Thoracic aorta (tissue), 2 donors: Measurements from ENCODE around the gene SYNE2. TPM values are rescaled to one million over a fixed set of nuclear protein-coding genes. Genes with fewer than 3 reads are reported as not detected.
"Not testable (repeated sequence)": the region's sequence is repeated elsewhere in the genome, so short reads cannot be mapped to it uniquely, and the experiment has no call there.

Experiments
- ATAC-seq: fragments of 150-250 bp; one replicate; pipeline ENCODE4 v1.8.0; 2017; ENCODE audit warnings: low read depth; ENCODE audit not compliant: insufficient number of reproducible peaks, low FRiP score
- DNase-seq: peaks from one replicate; pipeline ENCODE4 v3.0.0-alpha.2; 2020; ENCODE audit warnings: low spot score
- H3K27ac ChIP-seq, 2 donors: fragments of 200-600 bp; sonication (generic); 1 replicate in 1 of 2; 2 replicates in 1 of 2; pipeline ENCODE4 v1.5.1; 2016; ENCODE audit warnings: mild to moderate bottlenecking in 2 of 2, moderate library complexity in 2 of 2
- H3K27me3 ChIP-seq: fragments of 200-600 bp; sonication (generic); replicated peaks from 2 replicates; pipeline ENCODE4 v1.6.0; 2016; ENCODE audit warnings: mild to moderate bottlenecking; ENCODE audit not compliant: insufficient read depth
- H3K36me3 ChIP-seq: fragments of 200-600 bp; sonication (generic); one replicate; pipeline ENCODE4 v1.5.1; 2016
- H3K4me1 ChIP-seq, 2 donors: fragments of 200-600 bp; sonication (generic); 1 replicate in 1 of 2; 2 replicates in 1 of 2; pipeline versions ENCODE4 v1.5.1 to v1.6.0; 2016; ENCODE audit warnings: low read depth in 2 of 2, mild to moderate bottlenecking in 1 of 2; ENCODE audit not compliant: control insufficient read depth in 1 of 2
- H3K4me3 ChIP-seq: fragments of 200-600 bp; sonication (generic); 2 replicates; pipeline ENCODE4 v1.5.1; 2016; ENCODE audit warnings: mild to moderate bottlenecking
- H3K9me3 ChIP-seq: fragments of 200-600 bp; sonication (generic); 2 replicates; pipeline ENCODE4 v1.5.1; 2016
- CTCF ChIP-seq: fragments of 200-600 bp; sonication (generic); IDR thresholded peaks from one replicate; pipeline ENCODE4 v1.5.1; 2019; ENCODE audit warnings: antibody characterized with exemption
- total RNA-seq, 2 donors: library from RNA; depleted of rRNA; stranded (reverse); fragments of >200 nt; gene quantifications; one replicate each; pipeline versions ENCODE4 v1.1.0 to v1.2.3, GENCODE V29; 2016

The SYNE2 gene
- 100 to 1,000 TPM; 125 to 256 TPM for total RNA-seq

- Histone ChIP-seq H3K27me3 (no peaks in the 10 kb centered on the region), H3K9me3 (no peaks in the 10 kb centered on the region), H3K4me1 (peaks cover 12 to 22% of the 10 kb centered on the region in 2 donors), H3K4me3 (peak within 1 kb of the TSS; percentile 79), H3K36me3 (no peaks in the 10 kb centered on the region), H3K27ac (peak within 1 kb of the TSS; percentile 77 to 86)
- no peak for TF ChIP-seq CTCF
- peak; percentile 61 for ATAC-seq
- peak; percentile 11 for DNase-seq
These were observed at the start of gene SYNE2 for GRCh38 chr14:63852817-63853731. TSS of gene SYNE2 (plus strand) at chr14:63853004. CDS start at chr14:63909149, 56,145 bp downstream.

DNA sequence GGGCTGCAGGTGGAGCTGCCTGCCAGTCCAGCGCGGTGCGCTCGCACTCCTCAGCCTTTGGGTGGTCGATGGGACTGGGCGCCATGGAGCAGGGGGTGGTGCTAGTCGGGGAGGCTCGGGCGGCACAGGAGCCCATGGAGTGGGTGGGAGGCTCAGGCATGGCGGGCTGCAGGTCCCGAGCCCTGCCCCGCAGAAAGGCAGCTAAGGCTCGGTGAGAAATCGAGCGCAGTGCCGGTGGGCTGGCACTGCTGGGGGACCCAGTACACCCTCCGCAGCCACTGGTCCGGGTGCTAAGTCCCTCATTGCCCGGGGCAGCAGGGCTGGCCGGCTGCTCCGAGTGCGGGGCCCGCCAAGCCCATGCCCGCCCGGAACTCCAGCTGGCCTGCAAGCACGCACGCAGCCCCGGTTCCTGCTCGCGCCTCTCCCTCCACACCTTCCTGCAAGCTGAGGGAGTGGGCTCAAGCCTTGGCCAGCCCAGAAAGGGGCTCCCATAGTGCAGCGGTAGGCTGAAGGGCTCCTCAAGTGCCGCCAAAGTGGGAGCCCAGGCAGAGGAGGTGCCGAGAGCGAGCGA, 49.5 kb upstream of the SYNE2 start:
- H3K36me3 ChIP-seq, H3K9me3 ChIP-seq, H3K4me3 ChIP-seq, H3K27ac ChIP-seq, H3K4me1 ChIP-seq, ATAC-seq, H3K27me3 ChIP-seq, DNase-seq: not testable (repeated sequence)

DNA sequence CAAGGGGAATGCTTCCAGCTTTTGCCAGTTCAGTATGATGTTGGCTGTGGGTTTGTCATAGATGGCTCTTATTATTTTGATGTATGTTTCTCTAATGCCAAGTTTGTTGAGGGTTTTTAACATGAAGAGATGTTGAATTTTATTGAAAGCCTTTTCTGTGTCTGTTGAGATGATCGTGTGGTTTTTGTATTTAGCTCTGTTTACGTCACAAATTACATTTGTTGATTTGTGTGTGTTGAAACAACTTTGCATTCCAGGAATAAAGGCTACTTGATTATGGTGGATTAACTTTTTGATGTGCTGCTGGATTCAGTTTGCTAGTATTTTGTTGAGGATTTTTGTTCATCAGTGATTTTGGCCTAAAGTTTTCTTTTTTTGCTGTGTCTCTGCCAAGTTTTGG, 46.7 kb upstream of the SYNE2 start:
- ATAC-seq, H3K36me3 ChIP-seq, H3K27ac ChIP-seq, H3K4me1 ChIP-seq, DNase-seq, H3K9me3 ChIP-seq, H3K4me3 ChIP-seq, H3K27me3 ChIP-seq: not testable (repeated sequence)

- not testable (repeated sequence) for DNase-seq, H3K27me3 ChIP-seq, H3K4me3 ChIP-seq, H3K27ac ChIP-seq, H3K36me3 ChIP-seq, H3K4me1 ChIP-seq, ATAC-seq
- peaks cover 13% of the 10 kb centered on the region for H3K9me3 ChIP-seq
These were observed 41.1 kb upstream of the SYNE2 start for GRCh38 chr14:63811692-63812091.

- H3K36me3 ChIP-seq = no peaks in the 10 kb centered on the region
- H3K4me3 ChIP-seq = no peak overlapping the region
- TF ChIP-seq CTCF = no peak
- H3K9me3 ChIP-seq = no peaks in the 10 kb centered on the region
- no peaks in the 10 kb centered on the region for H3K27me3 ChIP-seq
- no peak overlapping the region for H3K27ac ChIP-seq
- no peak for DNase-seq
- ATAC-seq = no peak
- no peaks in the 10 kb centered on the region for H3K4me1 ChIP-seq
These were observed 19.1 kb upstream of the SYNE2 start for GRCh38 chr14:63833728-63834127.

DNA sequence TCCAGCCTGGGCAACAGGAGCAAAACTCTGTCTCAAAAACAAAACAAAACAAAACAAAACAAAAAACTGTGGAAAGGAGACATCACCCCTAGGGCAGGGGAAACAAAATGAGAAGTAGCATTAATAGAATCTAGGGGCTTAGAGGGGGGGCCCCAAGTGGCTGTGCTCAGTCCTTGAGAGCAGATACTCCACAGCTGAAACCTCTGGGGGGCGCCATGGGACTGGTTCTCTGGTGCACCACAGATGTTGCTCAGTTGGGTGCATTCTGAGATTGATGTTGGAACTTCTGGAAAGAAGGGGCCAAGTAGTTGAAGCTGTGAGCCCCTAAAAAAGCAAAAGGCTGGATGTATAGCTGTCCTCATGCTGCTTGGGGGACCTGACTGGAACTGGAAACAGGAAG, 11.8 kb upstream of the SYNE2 start:
- no peak for DNase-seq
- ATAC-seq = no peak
- no peaks in the 10 kb centered on the region for H3K4me1 ChIP-seq
- TF ChIP-seq CTCF = no peak
- H3K36me3 ChIP-seq = no peaks in the 10 kb centered on the region
- H3K27ac ChIP-seq = no peak overlapping the region
- no peak overlapping the region for H3K4me3 ChIP-seq
- peaks cover 10% of the 10 kb centered on the region for H3K9me3 ChIP-seq
- H3K27me3 ChIP-seq = no peaks in the 10 kb centered on the region
